ENCODE results near the gene ZNF12. TPM values are rescaled to one million over a fixed set of nuclear protein-coding genes. Genes with fewer than 3 reads are reported as not detected.
"Not testable (repeated sequence)": the region's sequence is repeated elsewhere in the genome, so short reads cannot be mapped to it uniquely, and the experiment has no call there.

ZNF12 gene
- total RNA-seq, result 10 to 100 TPM; 19.7 to 21.8 TPM
- long read RNA-seq, full-length matches to known transcripts, result 20 of 28 reads
- long read RNA-seq, partial matches to known transcripts, result 1 of 28 reads
- long read RNA-seq, other reads (novel, unspliced or antisense), result 7 of 28 reads

GRCh38 chr7:6706666-6707407 is at the start of gene ZNF12:
ZNF12 (minus strand) TSS chr7:6706947; CDS start chr7:6705173, 1,774 bp downstream.
- intact Hi-C loops (cut with DNase I, micrococcal nuclease), result no loop called here
- DNase-seq (peak; percentile 97 to 98), ATAC-seq (peak; percentile 98)

GRCh38 chr7:6753964-6754363 is 47.2 kb upstream of the ZNF12 start, which contains the start of gene RSPH10B2:
RSPH10B2 (plus strand) TSS chr7:6754103; CDS start chr7:6757678, 3,575 bp downstream.
- ATAC-seq, result peak; percentile 76
- DNase-seq; intact Hi-C loops (cut with DNase I, micrococcal nuclease): not testable (repeated sequence)

GRCh38 chr7:6750173-6750572 is 43.4 kb upstream of the ZNF12 start:
- DNase-seq; ATAC-seq; intact Hi-C loops (cut with DNase I, micrococcal nuclease): not testable (repeated sequence)

- ATAC-seq; DNase-seq; intact Hi-C loops (cut with DNase I, micrococcal nuclease): not testable (repeated sequence)
These were observed 42.6 kb upstream of the ZNF12 start for GRCh38 chr7:6749335-6749734.

- ATAC-seq, result peak; percentile 85
These were observed 37.8 kb upstream of the ZNF12 start for GRCh38 chr7:6744410-6745100.

GRCh38 chr7:6738415-6738814 is 31.7 kb upstream of the ZNF12 start:
- DNase-seq; intact Hi-C loops (cut with DNase I, micrococcal nuclease); ATAC-seq: not testable (repeated sequence)

More at GRCh38 chr7:6744410-6745100, 37.8 kb upstream of the ZNF12 start:
- intact Hi-C loops (cut with DNase I, micrococcal nuclease); DNase-seq: not testable (repeated sequence)

- intact Hi-C loops (cut with DNase I, micrococcal nuclease), result no loop called here
- ATAC-seq (peak; percentile 52), DNase-seq (peak in 1 of 2 donors; percentile 44)
These were observed 23.5 kb upstream of the ZNF12 start for GRCh38 chr7:6730343-6730633.

GRCh38 chr7:6729492-6730342 is 23.0 kb upstream of the ZNF12 start:
- DNase-seq (peak; percentile 93 to 94), ATAC-seq (peak; percentile 100)
- intact Hi-C loops (cut with DNase I, micrococcal nuclease), result no loop called here

GRCh38 chr7:6728893-6729491 is 22.2 kb upstream of the ZNF12 start:
- intact Hi-C loops (cut with DNase I, micrococcal nuclease); ATAC-seq: not testable (repeated sequence)

GRCh38 chr7:6727663-6728062 is 20.9 kb upstream of the ZNF12 start:
- DNase-seq, result no peak
- intact Hi-C loops (cut with DNase I, micrococcal nuclease), result no loop called here
- ATAC-seq, result no peak

More at GRCh38 chr7:6728893-6729491, 22.2 kb upstream of the ZNF12 start:
- DNase-seq, result not testable (repeated sequence)

GRCh38 chr7:6726341-6726740 is 19.6 kb upstream of the ZNF12 start:
- ATAC-seq; DNase-seq; intact Hi-C loops (cut with DNase I, micrococcal nuclease): not testable (repeated sequence)

GRCh38 chr7:6725003-6725402 is 18.3 kb upstream of the ZNF12 start:
- intact Hi-C loops (cut with DNase I, micrococcal nuclease), result no loop called here
- ATAC-seq, result no peak
- DNase-seq, result peak in 1 of 2 donors; percentile 26

- ATAC-seq; intact Hi-C loops (cut with DNase I, micrococcal nuclease); DNase-seq: not testable (repeated sequence)
These were observed 17.6 kb upstream of the ZNF12 start for GRCh38 chr7:6724351-6724750.

GRCh38 chr7:6718124-6718523 is 11.4 kb upstream of the ZNF12 start:
- ATAC-seq, result no peak
- intact Hi-C loops (cut with DNase I, micrococcal nuclease), result no loop called here
- no peak for DNase-seq

GRCh38 chr7:6715898-6716297 is 9.2 kb upstream of the ZNF12 start:
- intact Hi-C loops (cut with DNase I, micrococcal nuclease), result not testable (repeated sequence)

GRCh38 chr7:6714360-6714759 is 7.6 kb upstream of the ZNF12 start:
- no peak for ATAC-seq
- intact Hi-C loops (cut with DNase I, micrococcal nuclease), result no loop called here
- no peak for DNase-seq

More at GRCh38 chr7:6715898-6716297, 9.2 kb upstream of the ZNF12 start:
- not testable (repeated sequence) for DNase-seq, ATAC-seq

- intact Hi-C loops (cut with DNase I, micrococcal nuclease), result no loop called here
- ATAC-seq, result no peak
- DNase-seq, result no peak
These were observed 3.1 kb upstream of the ZNF12 start for GRCh38 chr7:6709808-6710207.

GRCh38 chr7:6708304-6708703 is 1.6 kb upstream of the ZNF12 start:
- ATAC-seq (no peak), DNase-seq (no peak)
- intact Hi-C loops (cut with DNase I, micrococcal nuclease), result no loop called here
